Cardiac fibroblast (primary cell): ENCODE results near the gene DUS1L.
A peak's percentile ranks its signal among the peaks of the same experiment; 100 is the strongest.

ENCODE experiments used
- DNase-seq, 2 donors: peaks; one replicate each; pipeline versions ENCODE4 v3.0.0 to v3.0.0-alpha.2; 2010; ENCODE audit warnings: low read depth in 2 of 2
- H3K4me3 ChIP-seq, 2 donors: replicated peaks in 1 of 2; 1 replicate in 1 of 2; 2 replicates in 1 of 2; pipeline ENCODE4 v1.5.1; 2011; ENCODE audit warnings: low read depth in 2 of 2, low read length in 2 of 2, mild to moderate bottlenecking in 2 of 2, moderate library complexity in 1 of 2
- TF ChIP-seq, protein P1 (sequence below): IDR thresholded peaks from one replicate; pipeline ENCODE4 v1.5.1; 2011; ENCODE audit warnings: low read depth, mild to moderate bottlenecking, low read length, inconsistent platforms

DUS1L gene

DNA sequence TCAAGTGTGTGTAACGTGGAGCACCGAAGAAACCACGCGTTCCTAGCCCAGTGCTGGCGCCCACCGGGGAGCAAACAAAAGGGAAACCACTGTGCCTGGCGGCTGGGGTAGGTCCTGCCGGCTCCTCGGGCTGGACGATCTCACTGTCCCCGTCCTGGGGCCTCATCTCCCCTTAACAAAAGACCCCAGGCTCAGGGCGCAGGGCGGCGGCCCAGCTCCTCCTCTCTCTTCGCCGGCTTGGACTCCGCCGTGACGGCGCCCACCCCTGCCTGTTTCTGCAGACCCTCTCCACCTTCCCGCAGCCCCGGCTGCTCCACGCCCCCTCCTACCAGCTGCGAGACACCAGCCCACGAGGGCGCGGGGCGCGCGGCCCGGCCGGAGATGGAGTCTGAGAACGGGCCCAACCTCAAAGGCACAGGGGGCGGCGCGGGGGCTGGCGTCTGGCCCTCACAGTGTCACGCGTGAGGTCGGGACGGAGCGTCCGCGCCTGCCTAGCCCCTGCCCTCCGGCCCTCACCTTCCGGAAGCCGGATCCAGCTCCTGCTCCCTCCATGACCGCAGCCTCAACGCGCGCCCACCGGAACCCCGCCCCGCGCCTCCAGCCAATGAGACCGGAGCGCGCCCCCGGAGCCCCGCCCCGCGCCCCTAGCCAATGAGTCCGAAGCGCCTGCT is 43.2 kb downstream of the DUS1L start, which contains the start of gene CENPX:
TSS of gene CENPX (minus strand) at position 569 of the 671 bp plus-strand sequence. CDS start at position 552, 17 bp downstream.
- H3K4me3 ChIP-seq = peak within 1 kb of the TSS; percentile 73 to 94
- DNase-seq = no peak
- TF ChIP-seq, protein P1, sequence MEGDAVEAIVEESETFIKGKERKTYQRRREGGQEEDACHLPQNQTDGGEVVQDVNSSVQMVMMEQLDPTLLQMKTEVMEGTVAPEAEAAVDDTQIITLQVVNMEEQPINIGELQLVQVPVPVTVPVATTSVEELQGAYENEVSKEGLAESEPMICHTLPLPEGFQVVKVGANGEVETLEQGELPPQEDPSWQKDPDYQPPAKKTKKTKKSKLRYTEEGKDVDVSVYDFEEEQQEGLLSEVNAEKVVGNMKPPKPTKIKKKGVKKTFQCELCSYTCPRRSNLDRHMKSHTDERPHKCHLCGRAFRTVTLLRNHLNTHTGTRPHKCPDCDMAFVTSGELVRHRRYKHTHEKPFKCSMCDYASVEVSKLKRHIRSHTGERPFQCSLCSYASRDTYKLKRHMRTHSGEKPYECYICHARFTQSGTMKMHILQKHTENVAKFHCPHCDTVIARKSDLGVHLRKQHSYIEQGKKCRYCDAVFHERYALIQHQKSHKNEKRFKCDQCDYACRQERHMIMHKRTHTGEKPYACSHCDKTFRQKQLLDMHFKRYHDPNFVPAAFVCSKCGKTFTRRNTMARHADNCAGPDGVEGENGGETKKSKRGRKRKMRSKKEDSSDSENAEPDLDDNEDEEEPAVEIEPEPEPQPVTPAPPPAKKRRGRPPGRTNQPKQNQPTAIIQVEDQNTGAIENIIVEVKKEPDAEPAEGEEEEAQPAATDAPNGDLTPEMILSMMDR = no peak

DNA sequence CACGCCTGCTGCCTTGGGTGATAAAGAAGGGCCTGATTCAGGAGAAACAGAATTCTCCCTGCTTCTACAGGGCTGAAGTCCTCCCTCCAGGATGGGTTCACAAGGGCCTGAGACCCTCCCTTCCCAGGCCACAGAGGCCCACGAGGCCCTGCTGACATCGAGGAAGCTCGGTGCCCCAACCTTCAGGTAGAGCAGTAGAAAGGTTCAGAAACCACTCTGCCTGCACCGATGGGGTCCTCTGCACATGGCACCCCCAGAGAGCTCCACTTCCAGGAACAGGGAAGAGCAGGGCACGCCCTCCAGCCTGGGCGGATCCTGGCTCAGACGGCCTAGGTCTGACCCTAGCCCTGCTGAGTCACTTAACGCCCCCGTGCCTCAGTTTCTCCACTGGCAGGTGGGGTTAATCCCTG is 43.7 kb downstream of the DUS1L start:
- TF ChIP-seq, protein P1 = no peak

GRCh38 chr17:82021107-82021899 is 44.3 kb downstream of the DUS1L start:
- TF ChIP-seq, protein P1 = peak; percentile 82
- DNase-seq = peak; percentile 79 to 84

More for the DNA sequence above, 43.7 kb downstream of the DUS1L start:
- DNase-seq = no peak
- H3K4me3 ChIP-seq = peak overlapping the region; percentile 73 to 94

GRCh38 chr17:82020572-82021106 is 45.0 kb downstream of the DUS1L start:
- no peak overlapping the region for H3K4me3 ChIP-seq
- TF ChIP-seq, protein P1 = no peak
- DNase-seq = no peak

More at GRCh38 chr17:82021107-82021899, 44.3 kb downstream of the DUS1L start:
- peak overlapping the region; percentile 73 to 94 for H3K4me3 ChIP-seq

- TF ChIP-seq, protein P1 = peak; percentile 85
- DNase-seq = peak; percentile 48 to 50
These were observed 45.7 kb downstream of the DUS1L start for GRCh38 chr17:82019690-82020571.

More at GRCh38 chr17:82019690-82020571, 45.7 kb downstream of the DUS1L start:
- H3K4me3 ChIP-seq = no peak overlapping the region
